Central memory CD4-positive, alpha-beta T cell (primary cell): ENCODE data around the gene HHLA2.
"Not testable (repeated sequence)": the region's sequence is repeated elsewhere in the genome, so short reads cannot be mapped to it uniquely, and the experiment has no call there.

Source experiments
- DNase-seq: peaks from one replicate; pipeline ENCODE4 v3.0.0; 2022
- total RNA-seq, 3 experiments: gene quantifications; one replicate each; lab custom pipeline; 2026; lab: John Stamatoyannopoulos, UW

The HHLA2 gene, protein sequence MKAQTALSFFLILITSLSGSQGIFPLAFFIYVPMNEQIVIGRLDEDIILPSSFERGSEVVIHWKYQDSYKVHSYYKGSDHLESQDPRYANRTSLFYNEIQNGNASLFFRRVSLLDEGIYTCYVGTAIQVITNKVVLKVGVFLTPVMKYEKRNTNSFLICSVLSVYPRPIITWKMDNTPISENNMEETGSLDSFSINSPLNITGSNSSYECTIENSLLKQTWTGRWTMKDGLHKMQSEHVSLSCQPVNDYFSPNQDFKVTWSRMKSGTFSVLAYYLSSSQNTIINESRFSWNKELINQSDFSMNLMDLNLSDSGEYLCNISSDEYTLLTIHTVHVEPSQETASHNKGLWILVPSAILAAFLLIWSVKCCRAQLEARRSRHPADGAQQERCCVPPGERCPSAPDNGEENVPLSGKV
- total RNA-seq = 0.11 to 0.77 (median 0.39) reads per million in 3 experiments

DNA sequence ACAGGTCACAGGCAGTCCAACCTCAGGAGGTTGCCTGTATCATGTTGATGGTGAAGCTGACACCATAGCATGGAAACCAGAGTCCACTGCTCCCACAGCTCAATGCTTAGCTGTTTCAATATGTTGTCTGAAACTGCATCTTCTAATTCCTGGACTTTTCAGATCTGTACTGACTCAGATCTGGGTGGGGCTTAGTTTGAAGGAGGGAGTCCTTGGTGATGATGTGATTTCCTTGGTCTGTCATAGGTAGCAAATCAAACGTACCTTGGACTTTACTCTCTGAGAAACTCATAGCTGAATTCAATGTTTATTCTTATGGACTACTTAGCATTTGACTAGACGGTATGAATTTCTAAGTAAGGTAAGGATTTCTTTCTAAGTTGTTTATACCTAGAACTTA, at the start of gene HHLA2:
Gene HHLA2 (plus strand): TSS at position 310 of the 400 bp plus-strand sequence. CDS start 55,266 bp downstream, outside the sequence.
- DNase-seq = no peak

DNA sequence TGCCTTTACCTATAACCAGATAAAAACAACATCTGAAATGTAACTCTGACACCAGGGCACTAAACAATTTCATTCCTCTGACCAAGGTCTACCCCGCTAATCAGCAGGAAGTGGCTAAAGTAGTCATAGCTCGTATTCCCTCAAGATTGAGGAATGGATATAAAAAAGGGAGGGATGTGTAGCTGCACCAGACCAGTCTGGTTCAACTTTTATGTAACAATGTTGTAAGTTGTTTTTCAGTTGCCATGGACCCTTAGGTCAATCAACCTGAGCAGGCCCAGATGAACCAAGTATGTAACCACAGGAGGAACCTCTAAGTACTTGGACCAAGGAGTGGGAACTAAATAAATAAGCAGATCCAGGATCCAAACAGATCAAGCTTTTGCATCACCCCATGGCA, 45.7 kb upstream of the HHLA2 start:
- no peak for DNase-seq

DNA sequence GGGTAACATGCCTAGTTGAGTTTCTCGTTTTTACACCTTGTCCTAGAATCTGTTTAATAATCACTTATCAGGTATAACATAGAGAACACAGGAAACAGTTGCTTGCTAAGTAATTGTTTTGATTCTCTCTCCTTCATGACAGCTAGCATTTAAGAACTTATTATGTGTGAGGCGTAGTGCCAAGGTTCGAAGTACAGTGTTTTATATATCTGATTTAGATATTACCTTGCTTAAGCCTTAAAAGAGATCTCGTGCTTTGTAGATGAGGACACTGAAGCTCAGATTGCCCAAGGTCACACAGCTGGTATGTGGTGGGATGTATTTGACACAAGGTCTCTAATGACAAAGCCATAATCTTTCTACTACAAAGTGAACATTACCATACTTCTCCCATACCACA, 45.1 kb upstream of the HHLA2 start:
- DNase-seq = no peak

DNA sequence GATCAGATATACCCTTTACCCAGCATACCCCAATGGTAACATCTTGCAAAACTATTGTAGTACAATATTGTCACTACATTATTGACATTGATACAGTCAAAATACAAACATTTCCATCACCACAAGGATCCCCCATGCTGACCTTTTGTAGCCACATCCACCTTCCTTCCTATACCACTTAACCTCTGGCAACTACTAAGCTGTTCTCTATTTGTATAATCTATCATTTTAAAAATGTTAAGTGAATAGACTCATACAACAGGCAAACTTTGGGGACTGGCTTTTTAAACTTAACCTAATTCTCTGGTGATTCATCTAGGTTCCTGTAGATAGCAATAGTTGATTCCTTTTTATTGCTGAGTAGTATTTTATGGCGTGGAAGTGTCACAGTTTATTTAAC, 44.5 kb upstream of the HHLA2 start:
- DNase-seq = no peak

DNA sequence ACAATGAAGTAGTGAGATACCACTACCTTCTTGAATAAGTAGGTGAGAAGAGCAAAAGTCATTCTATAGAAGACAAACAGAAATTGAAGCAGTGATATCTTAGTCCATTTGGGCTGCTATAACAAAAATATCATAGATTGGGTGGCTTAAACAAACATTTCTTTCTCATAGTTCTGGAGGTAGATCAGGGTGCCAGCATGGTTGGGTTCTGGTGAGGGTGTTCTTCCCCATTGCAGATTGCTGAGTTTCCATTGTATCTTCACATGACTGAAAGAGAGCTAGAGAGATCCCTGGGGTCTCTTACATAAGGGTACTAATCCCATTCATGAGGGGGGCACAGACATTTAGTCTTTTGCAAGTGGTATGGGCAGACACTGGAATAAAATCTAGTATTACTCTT, 41.2 kb upstream of the HHLA2 start:
- DNase-seq = no peak

DNA sequence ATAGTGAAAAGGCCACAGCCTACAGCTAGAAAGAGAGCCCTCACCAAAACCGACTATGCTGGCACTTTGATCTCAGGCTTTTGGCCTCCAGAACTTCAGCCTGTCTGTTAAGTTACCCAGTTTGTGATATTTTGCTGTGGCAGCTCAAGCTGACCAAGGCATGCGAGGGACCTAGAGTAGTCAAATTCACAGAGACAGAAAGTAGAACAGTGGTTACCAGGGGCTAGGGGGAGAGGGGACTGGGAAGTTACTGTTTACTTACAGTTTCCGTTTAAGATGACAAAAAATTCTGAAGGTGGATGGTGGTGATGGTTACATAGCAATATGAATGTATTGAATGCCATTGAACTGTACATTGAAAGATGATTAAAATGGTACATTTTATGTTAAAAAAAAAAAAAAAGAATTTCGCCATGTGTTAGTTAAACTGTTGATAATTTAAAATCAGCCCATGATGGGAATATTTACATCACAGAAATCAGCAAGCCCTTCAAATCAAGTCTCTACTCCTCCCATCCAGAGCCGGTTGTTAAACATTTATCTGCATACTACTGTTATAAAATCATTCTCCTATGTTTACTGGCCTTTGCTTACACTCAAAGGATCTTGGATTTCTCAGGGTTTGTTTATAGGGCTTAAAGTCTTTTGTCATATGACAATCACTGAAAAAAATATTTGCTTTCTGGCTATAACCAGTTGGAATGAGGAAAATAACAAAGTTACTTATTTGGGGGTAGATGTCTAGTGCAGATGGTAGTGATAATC, 31.6 kb upstream of the HHLA2 start:
- not testable (repeated sequence) for DNase-seq

DNA sequence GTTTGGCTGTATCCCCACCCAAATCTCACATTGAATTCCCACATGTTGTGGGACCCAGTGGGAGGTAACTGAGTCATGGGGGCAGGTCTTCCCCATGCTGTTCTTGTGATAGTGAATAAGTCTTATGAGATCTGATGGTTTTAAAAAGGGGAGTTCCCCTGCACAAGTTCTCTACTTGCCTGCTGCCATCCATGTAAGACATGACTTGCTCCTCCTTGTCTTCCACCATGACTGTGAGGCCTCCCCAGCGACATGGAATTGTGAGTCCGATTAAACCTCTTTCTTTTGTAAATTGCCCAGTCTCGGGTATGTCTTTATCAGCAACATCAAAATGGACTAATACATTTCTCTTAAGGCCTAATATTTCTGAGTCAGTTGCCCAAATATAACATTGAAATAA, 28.1 kb upstream of the HHLA2 start:
- not testable (repeated sequence) for DNase-seq

DNA sequence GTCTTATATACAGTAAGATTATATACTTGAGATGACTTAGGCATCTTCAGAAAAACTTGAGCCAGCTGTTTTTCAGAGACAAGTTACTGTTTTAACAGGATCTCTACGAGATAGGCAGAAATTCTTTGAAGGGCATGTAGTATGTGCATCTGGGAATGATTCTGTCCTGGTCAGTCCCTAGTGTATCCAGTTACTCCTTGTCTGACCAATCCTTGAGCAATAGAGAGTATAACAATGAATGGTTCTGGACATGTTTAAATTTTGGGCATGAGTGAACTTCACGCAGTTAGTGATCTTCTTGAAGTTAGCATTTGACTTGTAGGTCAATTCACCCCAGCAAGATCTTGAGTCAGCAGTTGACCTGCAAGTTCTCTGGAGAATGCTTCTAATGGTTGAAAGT, 24.7 kb upstream of the HHLA2 start:
- no peak for DNase-seq

DNA sequence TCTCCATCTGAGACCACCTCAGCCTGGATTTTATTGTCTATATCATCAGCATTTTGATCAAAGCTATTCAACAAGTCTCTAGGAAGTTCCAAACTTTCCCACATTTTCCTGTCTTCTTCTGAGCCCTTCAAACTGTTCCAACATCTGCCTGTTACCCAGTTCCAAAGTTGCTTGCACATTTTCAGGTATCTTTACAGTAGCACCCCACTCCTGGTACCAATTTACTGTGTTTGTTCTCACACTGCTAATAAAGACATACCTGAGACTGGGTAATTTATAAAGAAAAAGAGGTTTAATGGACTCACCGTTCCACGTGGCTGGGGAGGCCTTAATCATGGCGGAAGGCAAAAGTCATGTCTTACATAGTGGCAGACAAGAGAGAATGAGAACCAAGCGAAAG, 17.3 kb upstream of the HHLA2 start:
- DNase-seq = not testable (repeated sequence)

DNA sequence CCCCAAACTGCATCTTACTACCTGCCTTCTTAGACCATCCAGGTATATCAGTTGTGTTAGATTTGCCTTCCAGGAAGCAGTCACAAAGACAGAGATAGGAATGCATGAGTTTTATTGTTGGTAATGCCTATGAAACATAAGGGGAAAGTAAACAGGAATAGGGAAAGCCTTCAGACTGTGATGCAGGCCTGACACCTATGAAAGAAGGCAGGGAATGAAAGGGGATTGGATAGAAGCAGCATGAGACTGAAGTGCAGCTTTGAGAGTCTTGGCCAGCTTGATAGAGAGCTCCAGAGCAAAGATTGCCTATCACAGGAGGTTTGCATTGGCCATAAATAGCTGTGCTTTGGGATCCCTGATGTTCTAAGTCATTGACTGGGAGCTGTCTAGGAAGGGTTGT, 15.9 kb upstream of the HHLA2 start:
- no peak for DNase-seq

DNA sequence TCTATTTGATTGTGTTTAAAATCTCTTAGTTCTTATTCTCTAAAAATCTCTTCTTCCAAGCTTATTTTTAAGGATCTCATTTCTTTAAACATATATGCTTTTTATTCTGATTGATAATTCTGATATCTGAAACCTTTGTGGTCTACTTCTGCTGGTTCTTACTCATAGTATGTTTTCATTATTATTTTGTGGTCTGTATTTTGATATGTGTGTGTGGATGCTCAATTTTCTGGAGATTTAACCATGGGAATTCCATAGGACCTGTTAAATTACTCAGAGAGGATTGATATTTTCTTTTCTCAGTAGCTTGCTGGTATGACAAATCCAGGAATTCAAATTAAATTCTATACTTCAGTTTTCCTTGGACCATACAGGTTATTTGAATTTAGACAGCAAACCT, 14.7 kb upstream of the HHLA2 start:
- DNase-seq = no peak

DNA sequence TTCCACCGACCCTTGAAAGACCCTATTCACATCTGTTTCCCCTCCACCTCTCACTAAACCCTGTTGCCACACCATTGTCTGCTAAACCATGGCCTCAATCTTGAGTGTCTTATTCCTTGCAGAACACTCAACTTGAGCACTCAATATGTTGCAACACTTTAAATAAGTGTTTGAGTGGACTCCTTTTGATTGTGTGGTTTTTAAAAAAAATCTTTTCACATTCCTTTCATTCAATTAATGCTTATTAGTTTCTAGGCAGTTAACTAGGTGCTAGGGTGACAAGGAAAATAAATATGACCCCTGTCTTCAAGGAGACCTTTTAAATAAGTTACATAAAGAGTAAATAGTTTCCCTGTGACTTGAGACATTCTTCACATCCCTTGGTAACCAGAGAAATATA, 13.3 kb upstream of the HHLA2 start:
- DNase-seq = no peak

DNA sequence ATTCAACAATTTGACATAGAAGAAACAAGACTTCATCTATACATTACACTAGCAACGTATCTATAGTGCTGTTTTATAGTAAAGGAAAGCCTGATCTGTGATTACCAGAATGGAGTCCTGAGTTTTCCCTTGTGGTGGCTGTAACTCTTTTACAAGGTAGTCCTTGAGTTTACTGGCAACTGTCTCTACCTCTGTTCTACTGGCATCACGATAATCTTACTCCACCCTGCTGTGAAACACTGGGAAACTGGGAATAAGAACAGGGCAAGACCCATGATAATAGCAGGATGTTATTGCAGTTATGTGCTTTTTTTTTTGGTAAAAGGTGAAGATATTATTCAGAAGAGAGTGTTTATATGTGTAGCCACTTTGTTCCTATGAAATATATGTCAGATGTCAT, 12.4 kb upstream of the HHLA2 start:
- DNase-seq = no peak

DNA sequence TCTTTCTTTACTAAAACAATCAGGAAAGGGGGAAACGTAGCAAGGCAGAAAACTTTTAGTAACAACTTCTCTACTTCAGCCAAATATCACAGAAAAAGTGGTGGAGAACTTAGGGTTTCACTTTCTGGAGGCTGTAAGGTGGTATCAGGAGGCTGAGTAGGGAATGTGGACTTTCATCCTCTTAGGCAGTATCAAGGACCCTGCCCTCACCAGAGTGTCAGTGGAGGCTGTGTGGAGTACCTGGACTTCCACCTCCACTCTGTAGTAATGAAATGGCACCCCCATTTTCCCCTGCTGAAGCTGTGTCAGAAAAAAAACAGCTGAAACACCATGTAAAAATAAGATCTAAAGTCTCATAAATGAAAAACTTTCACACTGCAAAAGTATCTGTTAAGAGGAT, 11.2 kb upstream of the HHLA2 start:
- no peak for DNase-seq

DNA sequence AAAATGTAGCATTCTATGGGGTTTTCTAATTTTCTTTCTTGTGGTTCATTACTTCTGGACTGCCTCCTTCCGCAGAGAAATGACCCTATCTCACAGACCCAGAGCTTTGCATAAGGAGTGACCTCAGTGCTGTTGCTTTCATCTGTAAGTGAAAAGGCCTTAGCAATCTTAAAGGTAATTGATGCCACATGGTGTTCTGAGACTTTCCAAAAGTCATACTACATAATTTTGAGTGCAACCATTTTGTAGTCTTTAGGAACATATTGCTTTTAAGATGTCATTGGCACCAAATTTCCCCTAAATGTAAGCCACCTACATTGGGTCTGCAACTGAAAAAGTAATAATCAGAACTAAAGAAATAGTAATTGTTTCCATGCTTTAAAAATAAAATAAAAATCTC, 9.2 kb upstream of the HHLA2 start:
- DNase-seq = no peak

DNA sequence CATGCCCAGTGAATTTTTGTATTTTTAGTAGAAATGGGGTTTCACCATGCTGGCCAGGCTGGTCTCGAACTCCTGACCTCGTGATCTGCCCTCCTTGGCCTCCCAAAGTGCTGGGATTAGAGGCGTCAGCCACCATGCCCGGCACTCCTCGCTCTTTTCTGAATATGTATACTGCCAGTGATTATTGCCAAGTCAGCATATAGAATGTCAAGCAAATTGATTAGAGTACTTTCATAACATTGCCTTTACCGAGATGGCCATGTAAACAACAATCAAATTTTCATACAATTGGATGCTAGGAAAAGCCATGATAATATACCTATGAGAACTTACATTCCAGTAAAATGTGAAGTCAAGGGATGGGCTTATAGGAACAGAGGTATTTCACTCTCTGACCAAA, 8.2 kb upstream of the HHLA2 start:
- DNase-seq = not testable (repeated sequence)

DNA sequence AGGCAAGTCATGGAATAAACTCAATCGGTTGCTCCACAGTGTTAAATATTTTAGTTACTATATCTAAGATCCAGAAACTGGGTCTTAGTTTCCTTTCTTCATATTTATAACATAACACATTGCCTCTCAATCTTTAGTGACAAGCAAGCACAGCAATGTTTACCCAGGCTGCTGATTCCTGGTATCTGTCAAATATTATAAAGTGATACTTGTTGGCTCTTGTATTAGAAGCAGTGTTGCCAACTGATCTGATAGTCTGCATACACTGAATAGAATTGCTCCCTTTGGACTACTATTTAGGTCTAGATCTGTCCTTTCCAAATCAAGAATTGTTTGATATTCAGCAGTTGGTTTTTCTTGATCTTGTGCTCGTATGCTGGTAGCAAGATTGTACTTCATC, 7.2 kb upstream of the HHLA2 start:
- DNase-seq = no peak

DNA sequence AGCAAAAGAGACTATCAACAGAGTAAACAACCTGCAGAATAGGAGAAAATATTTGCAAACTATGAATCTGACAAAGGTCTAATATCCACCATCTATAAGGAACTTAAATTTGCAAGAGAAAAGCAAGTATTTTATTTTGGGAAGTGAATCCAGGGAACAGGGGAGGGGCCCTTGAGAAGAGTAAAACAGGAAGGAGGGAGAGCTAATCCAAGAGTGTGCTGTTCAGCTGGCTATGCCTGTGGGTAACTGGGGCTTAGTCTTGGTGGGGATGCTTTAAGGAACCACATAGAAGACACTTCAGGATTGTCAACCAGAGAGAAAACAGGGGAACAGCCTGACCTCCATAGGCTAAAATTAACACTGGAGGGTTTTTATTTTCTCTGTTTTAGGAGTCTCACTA, 3.9 kb upstream of the HHLA2 start:
- no peak for DNase-seq

DNA sequence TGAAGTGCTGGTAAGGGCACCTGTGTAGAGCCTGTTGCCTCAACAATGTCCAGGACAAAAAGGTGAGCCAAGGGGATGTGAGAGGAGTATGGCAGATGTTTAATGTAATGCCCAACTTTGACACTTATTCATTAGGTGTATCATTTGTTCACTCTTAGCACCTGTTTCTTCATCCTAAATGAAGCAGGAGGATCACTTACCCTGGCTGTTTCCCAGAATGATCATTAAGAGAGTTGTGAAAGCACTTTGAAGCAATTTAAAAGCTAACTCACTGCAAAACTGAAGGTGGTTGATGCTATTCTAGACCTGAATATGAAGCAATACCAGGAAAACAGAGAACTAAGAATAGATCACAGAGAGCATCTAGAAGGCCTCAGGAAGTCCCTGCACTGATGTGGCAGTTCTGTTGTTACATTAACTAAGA, 3.4 kb upstream of the HHLA2 start:
- no peak for DNase-seq

DNA sequence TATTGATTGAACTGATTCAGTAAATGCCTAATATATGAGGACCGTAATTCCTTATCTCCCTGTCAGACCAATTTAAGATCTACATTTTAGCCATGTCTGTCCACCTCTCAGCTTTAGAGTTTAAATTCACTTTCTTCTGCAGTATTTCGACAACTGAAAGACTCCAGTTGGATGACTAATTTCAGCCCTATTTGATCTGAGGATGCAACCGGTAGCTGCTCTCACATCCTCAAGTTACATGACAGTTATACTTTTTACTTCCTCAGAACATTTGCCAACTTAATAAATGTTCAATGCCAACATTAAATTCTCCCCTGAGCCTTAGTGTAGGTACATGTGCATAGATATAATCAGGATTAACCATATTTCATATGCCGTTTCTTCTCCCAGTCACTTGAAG, 2.5 kb upstream of the HHLA2 start:
- no peak for DNase-seq

DNA sequence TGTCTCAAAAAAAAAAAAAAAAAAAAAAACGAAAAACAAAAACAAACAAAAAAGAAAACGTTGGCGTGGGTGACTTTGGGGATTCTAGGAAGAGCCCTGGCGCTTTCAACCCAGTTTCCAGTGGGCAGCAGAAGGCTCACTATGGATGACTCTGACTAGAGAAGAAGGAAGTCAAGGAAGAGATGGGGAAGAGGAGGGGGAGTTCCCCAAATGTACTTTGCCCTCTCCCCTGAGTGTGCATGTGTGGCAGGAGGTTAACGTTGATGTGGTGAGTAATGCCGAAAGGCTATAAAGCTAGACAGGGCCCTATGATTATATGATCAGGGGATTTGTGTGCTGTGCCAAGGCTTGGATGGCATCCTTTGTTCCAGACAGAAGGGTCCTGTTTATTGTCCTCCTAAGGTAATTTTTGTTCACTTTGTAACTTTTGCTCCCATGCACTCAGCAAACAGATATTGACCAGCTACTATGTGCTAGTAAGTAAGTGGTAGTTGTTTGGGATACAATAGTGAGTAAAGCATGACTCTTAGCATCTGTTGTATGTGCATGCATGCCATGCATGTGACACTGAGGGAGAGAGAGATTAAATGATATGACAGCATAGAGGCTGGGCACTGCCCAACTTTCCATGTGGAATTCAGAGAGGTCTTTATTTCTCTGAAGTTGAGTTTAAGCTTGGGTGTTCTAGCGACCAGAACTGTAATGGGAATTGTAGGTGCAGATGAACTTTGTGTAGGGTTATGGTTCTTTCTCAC, 750 bp upstream of the HHLA2 start:
- DNase-seq = no peak

DNA sequence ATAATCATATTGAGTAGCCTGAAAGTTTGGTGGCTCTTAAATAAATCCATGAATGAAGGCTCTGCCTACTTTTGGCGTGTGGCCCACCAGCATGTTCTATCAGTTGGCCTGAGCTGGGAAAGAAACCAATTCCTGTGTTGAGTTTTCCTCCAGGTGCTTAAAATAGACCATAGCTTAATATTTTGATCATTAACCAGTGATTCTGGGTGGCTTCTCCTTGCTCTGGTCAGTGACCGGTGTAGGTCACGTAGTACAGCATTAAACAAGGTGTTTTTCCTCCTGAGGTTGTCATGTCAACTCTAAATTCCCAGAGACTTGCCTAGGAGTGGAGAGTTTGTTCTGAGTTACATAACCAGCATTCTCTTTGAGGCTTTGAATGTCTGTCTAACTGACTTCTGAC, 1.3 kb downstream of the HHLA2 start:
- no peak for DNase-seq

DNA sequence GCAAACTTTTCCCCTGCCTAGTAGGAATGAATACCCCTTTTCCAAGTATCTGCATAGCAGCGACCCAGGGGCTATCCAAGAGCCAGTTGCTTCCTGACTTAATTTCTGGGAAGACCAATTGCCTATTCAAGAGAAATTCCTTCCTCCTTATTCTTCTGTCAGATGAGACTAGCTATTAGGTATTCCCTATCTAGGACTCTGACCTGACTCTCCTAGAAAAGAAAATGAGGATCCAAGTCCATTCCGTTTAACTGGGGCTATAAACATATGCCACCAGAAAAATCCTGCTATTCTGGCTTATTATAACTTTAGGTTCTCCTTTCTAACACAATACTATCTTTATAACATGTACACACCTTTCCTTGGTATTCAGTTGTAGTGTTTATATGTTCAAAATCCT, 1.7 kb downstream of the HHLA2 start:
- DNase-seq = no peak
